Measurements from ENCODE around the gene GSTT2B.

Gene GSTT2B

GRCh38 chr22:24006207-24006913, 45.4 kb upstream of the GSTT2B start:
- H2BK120ac ChIP-seq (ENCODE audit: low read depth, low read length), result no peak overlapping the region
- H3K23ac ChIP-seq (ENCODE audit: low read depth, low read length, poor library complexity), result no peak overlapping the region
- peak overlapping the region; percentile 6 for H3K18ac ChIP-seq (ENCODE audit: low read length)
- H3K4me1 ChIP-seq (ENCODE audit: control insufficient read depth in 2 of 2, insufficient read depth in 1 of 2, low read depth in 1 of 2, low read length in 2 of 2), result peaks cover 1 to 8% of the 10 kb centered on the region in 2 donors
- DNase-seq (ENCODE audit: low spot score), result no peak
- no peak overlapping the region for H3K4ac ChIP-seq (ENCODE audit: low read length)
- no peak overlapping the region for H4K8ac ChIP-seq (ENCODE audit: low read depth, low read length)
- peak overlapping the region; percentile 29 for H2BK15ac ChIP-seq (ENCODE audit: low read length)
- H3K4me3 ChIP-seq (ENCODE audit: low read length in 2 of 2), result no peak overlapping the region
- peaks cover 0 to 8% of the 10 kb centered on the region in 2 donors for H3K9me3 ChIP-seq (replicated peaks in 1 of 2; ENCODE audit: control insufficient read depth in 2 of 2, insufficient read depth in 1 of 2, low read depth in 1 of 2, low read length in 2 of 2)
- H3K36me3 ChIP-seq (replicated peaks in 1 of 2; ENCODE audit: control insufficient read depth in 2 of 2, insufficient read depth in 2 of 2, low read length in 2 of 2), result no peaks in the 10 kb centered on the region
- no CpG with 5 or more reads among the region's 10 CpGs for WGBS, 2 donors (ENCODE audit: extremely low coverage in 2 of 2, insufficient read length in 2 of 2, insufficient replicate concordance in 1 of 2)
- H3K27me3 ChIP-seq (ENCODE audit: control insufficient read depth in 3 of 3, insufficient read depth in 3 of 3, low read depth in 1 of 3, low read length in 3 of 3), result peaks cover 0 to 32% (median 0%) of the 10 kb centered on the region in 3 experiments
- H3K4me2 ChIP-seq (ENCODE audit: insufficient read depth, low read length, poor library complexity, severe bottlenecking), result no peak overlapping the region
- H3K14ac ChIP-seq (ENCODE audit: low read length), result no peak overlapping the region
- H2AFZ ChIP-seq (ENCODE audit: low read length), result no peak overlapping the region
- H3K27ac ChIP-seq (replicated peaks; ENCODE audit: low read length), result no peak overlapping the region
- peak overlapping the region; percentile 6 for H2AK5ac ChIP-seq (ENCODE audit: low read depth, low read length)
- no peaks in the 10 kb centered on the region for H3K79me1 ChIP-seq (ENCODE audit: low read depth, low read length)
- no peak overlapping the region for H3K9ac ChIP-seq (ENCODE audit: low read depth, low read length, poor library complexity)
- no peak overlapping the region for H2BK12ac ChIP-seq (ENCODE audit: low read length)
- no peak overlapping the region for H4K91ac ChIP-seq (ENCODE audit: low read depth, low read length, poor library complexity)
- no peak overlapping the region for H2BK5ac ChIP-seq (ENCODE audit: low read length)

- Histone ChIP-seq H2BK5ac (ENCODE audit: low read length) (no peak within 1 kb of the TSS), H2BK15ac (ENCODE audit: low read length) (peak within 1 kb of the TSS; percentile 29), H3K4me2 (ENCODE audit: insufficient read depth, low read length, poor library complexity, severe bottlenecking) (no peak within 1 kb of the TSS), H3K9ac (ENCODE audit: low read depth, low read length, poor library complexity) (peak within 1 kb of the TSS; percentile 18), H2BK12ac (ENCODE audit: low read length) (no peak within 1 kb of the TSS), H2AK5ac (ENCODE audit: low read depth, low read length) (peak within 1 kb of the TSS; percentile 6), H3K14ac (ENCODE audit: low read length) (peak within 1 kb of the TSS; percentile 56), H3K4me1 (ENCODE audit: control insufficient read depth in 2 of 2, insufficient read depth in 1 of 2, low read depth in 1 of 2, low read length in 2 of 2) (peaks cover 4 to 8% of the 10 kb centered on the region in 2 donors), H3K18ac (ENCODE audit: low read length) (peak within 1 kb of the TSS; percentile 23), H3K4ac (ENCODE audit: low read length) (no peak within 1 kb of the TSS), H2AFZ (ENCODE audit: low read length) (peak within 1 kb of the TSS; percentile 65), H2BK120ac (ENCODE audit: low read depth, low read length) (peak within 1 kb of the TSS; percentile 76), H3K27me3 (ENCODE audit: control insufficient read depth in 3 of 3, insufficient read depth in 3 of 3, low read depth in 1 of 3, low read length in 3 of 3) (peaks cover 0 to 32% (median 0%) of the 10 kb centered on the region in 3 experiments), H3K79me1 (ENCODE audit: low read depth, low read length) (no peaks in the 10 kb centered on the region), H3K9me3 (replicated peaks in 1 of 2; ENCODE audit: control insufficient read depth in 2 of 2, insufficient read depth in 1 of 2, low read depth in 1 of 2, low read length in 2 of 2) (peaks cover 0 to 8% of the 10 kb centered on the region in 2 donors), H4K8ac (ENCODE audit: low read depth, low read length) (no peak within 1 kb of the TSS), H3K27ac (replicated peaks; ENCODE audit: low read length) (no peak within 1 kb of the TSS), H3K23ac (ENCODE audit: low read depth, low read length, poor library complexity) (no peak within 1 kb of the TSS), H3K36me3 (replicated peaks in 1 of 2; ENCODE audit: control insufficient read depth in 2 of 2, insufficient read depth in 2 of 2, low read length in 2 of 2) (no peaks in the 10 kb centered on the region), H4K91ac (ENCODE audit: low read depth, low read length, poor library complexity) (no peak within 1 kb of the TSS), H3K4me3 (ENCODE audit: low read length in 2 of 2) (no peak within 1 kb of the TSS)
- no CpG with 5 or more reads among the region's 6 CpGs for WGBS, 2 donors (ENCODE audit: extremely low coverage in 2 of 2, insufficient read length in 2 of 2, insufficient replicate concordance in 1 of 2)
- DNase-seq (ENCODE audit: low spot score), result no peak
These were observed 44.2 kb upstream of the GSTT2B start, which contains the start of gene GSTT4 for GRCh38 chr22:24005201-24005600. GSTT4 (minus strand) TSS chr22:24005453; CDS start chr22:24005356, 97 bp downstream.

GRCh38 chr22:24003887-24004286, 42.9 kb upstream of the GSTT2B start:
- no peak for DNase-seq (ENCODE audit: low spot score)

GRCh38 chr22:24002851-24003250, 41.9 kb upstream of the GSTT2B start:
- DNase-seq (ENCODE audit: low spot score), result no peak
- Histone ChIP-seq H4K91ac (ENCODE audit: low read depth, low read length, poor library complexity) (no peak overlapping the region), H3K27me3 (ENCODE audit: control insufficient read depth in 3 of 3, insufficient read depth in 3 of 3, low read depth in 1 of 3, low read length in 3 of 3) (peaks cover 0 to 29% (median 0%) of the 10 kb centered on the region in 3 experiments), H3K14ac (ENCODE audit: low read length) (no peak overlapping the region), H3K4me2 (ENCODE audit: insufficient read depth, low read length, poor library complexity, severe bottlenecking) (no peak overlapping the region), H3K36me3 (replicated peaks in 1 of 2; ENCODE audit: control insufficient read depth in 2 of 2, insufficient read depth in 2 of 2, low read length in 2 of 2) (no peaks in the 10 kb centered on the region), H3K4ac (ENCODE audit: low read length) (no peak overlapping the region), H3K27ac (replicated peaks; ENCODE audit: low read length) (no peak overlapping the region), H3K9me3 (replicated peaks in 1 of 2; ENCODE audit: control insufficient read depth in 2 of 2, insufficient read depth in 1 of 2, low read depth in 1 of 2, low read length in 2 of 2) (no peaks in the 10 kb centered on the region), H3K79me1 (ENCODE audit: low read depth, low read length) (no peaks in the 10 kb centered on the region), H2BK120ac (ENCODE audit: low read depth, low read length) (no peak overlapping the region), H4K8ac (ENCODE audit: low read depth, low read length) (no peak overlapping the region), H2BK15ac (ENCODE audit: low read length) (no peak overlapping the region), H2BK5ac (ENCODE audit: low read length) (no peak overlapping the region), H2AK5ac (ENCODE audit: low read depth, low read length) (no peak overlapping the region), H2BK12ac (ENCODE audit: low read length) (no peak overlapping the region), H2AFZ (ENCODE audit: low read length) (no peak overlapping the region), H3K4me1 (ENCODE audit: control insufficient read depth in 2 of 2, insufficient read depth in 1 of 2, low read depth in 1 of 2, low read length in 2 of 2) (peaks cover 4 to 5% of the 10 kb centered on the region in 2 donors), H3K4me3 (ENCODE audit: low read length in 2 of 2) (no peak overlapping the region), H3K23ac (ENCODE audit: low read depth, low read length, poor library complexity) (no peak overlapping the region), H3K9ac (ENCODE audit: low read depth, low read length, poor library complexity) (no peak overlapping the region), H3K18ac (ENCODE audit: low read length) (no peak overlapping the region)
- 100% methylated on average over 1 of the region's 5 CpGs; no CpG with 5 or more reads in 1 of the 2 donors for WGBS, 2 donors (ENCODE audit: extremely low coverage in 2 of 2, insufficient read length in 2 of 2, insufficient replicate concordance in 1 of 2)

More at GRCh38 chr22:24003887-24004286, 42.9 kb upstream of the GSTT2B start:
- Histone ChIP-seq H3K4me3 (ENCODE audit: low read length in 2 of 2) (no peak overlapping the region), H3K23ac (ENCODE audit: low read depth, low read length, poor library complexity) (no peak overlapping the region), H2BK5ac (ENCODE audit: low read length) (no peak overlapping the region), H3K14ac (ENCODE audit: low read length) (no peak overlapping the region), H3K18ac (ENCODE audit: low read length) (no peak overlapping the region), H3K36me3 (replicated peaks in 1 of 2; ENCODE audit: control insufficient read depth in 2 of 2, insufficient read depth in 2 of 2, low read length in 2 of 2) (no peaks in the 10 kb centered on the region), H2BK120ac (ENCODE audit: low read depth, low read length) (no peak overlapping the region), H3K4ac (ENCODE audit: low read length) (no peak overlapping the region), H3K79me1 (ENCODE audit: low read depth, low read length) (no peaks in the 10 kb centered on the region), H4K8ac (ENCODE audit: low read depth, low read length) (no peak overlapping the region), H2AFZ (ENCODE audit: low read length) (peak overlapping the region; percentile 64), H3K4me2 (ENCODE audit: insufficient read depth, low read length, poor library complexity, severe bottlenecking) (no peak overlapping the region), H3K9ac (ENCODE audit: low read depth, low read length, poor library complexity) (no peak overlapping the region), H3K4me1 (ENCODE audit: control insufficient read depth in 2 of 2, insufficient read depth in 1 of 2, low read depth in 1 of 2, low read length in 2 of 2) (peaks cover 4 to 7% of the 10 kb centered on the region in 2 donors), H3K27me3 (ENCODE audit: control insufficient read depth in 3 of 3, insufficient read depth in 3 of 3, low read depth in 1 of 3, low read length in 3 of 3) (peaks cover 0 to 32% (median 0%) of the 10 kb centered on the region in 3 experiments), H3K27ac (replicated peaks; ENCODE audit: low read length) (no peak overlapping the region), H3K9me3 (replicated peaks in 1 of 2; ENCODE audit: control insufficient read depth in 2 of 2, insufficient read depth in 1 of 2, low read depth in 1 of 2, low read length in 2 of 2) (no peaks in the 10 kb centered on the region), H2BK12ac (ENCODE audit: low read length) (no peak overlapping the region), H2AK5ac (ENCODE audit: low read depth, low read length) (no peak overlapping the region), H2BK15ac (ENCODE audit: low read length) (no peak overlapping the region), H4K91ac (ENCODE audit: low read depth, low read length, poor library complexity) (no peak overlapping the region)
- WGBS, 2 donors (ENCODE audit: extremely low coverage in 2 of 2, insufficient read length in 2 of 2, insufficient replicate concordance in 1 of 2), result no CpG with 5 or more reads among the region's 9 CpGs

Measured in neuronal stem cell (in vitro differentiated cells).